DND-41 (cell line): ENCODE results near the gene EVX1.

ENCODE experiments used
- ATAC-seq: fragments of 200-7000 bp; cut with Tn5 transposase; 3 replicates; pipeline ENCODE4 v1.9.1; 2021; ENCODE audit warnings: low read depth; ENCODE audit not compliant: insufficient read depth
- DNase-seq: peaks from one replicate; pipeline ENCODE4 v3.0.0-alpha.2; 2020
- H2AFZ ChIP-seq: 2 replicates; pipeline ENCODE4 v1.6.0; 2012; ENCODE audit warnings: low read depth, low read length
- H3K27ac ChIP-seq: 2 replicates; pipeline ENCODE4 v1.5.1; 2012; ENCODE audit warnings: low read length, inconsistent platforms
- H3K27me3 ChIP-seq: fragments of 200-600 bp; sonication (generic); 2 replicates; pipeline ENCODE4 v1.6.0; 2012; ENCODE audit warnings: low read length, mild to moderate bottlenecking, inconsistent platforms; ENCODE audit not compliant: insufficient read depth, poor library complexity
- H3K36me3 ChIP-seq: 2 replicates; pipeline ENCODE4 v1.5.1; 2012; ENCODE audit warnings: low read length, inconsistent platforms; ENCODE audit not compliant: insufficient read depth
- H3K4me1 ChIP-seq: 2 replicates; pipeline ENCODE4 v1.5.1; 2012; ENCODE audit warnings: mild to moderate bottlenecking, low read length; ENCODE audit not compliant: insufficient read depth
- H3K4me2 ChIP-seq: 2 replicates; pipeline ENCODE4 v1.6.0; 2012; ENCODE audit warnings: mild to moderate bottlenecking, moderate library complexity, low read length, inconsistent platforms; ENCODE audit not compliant: insufficient read depth
- H3K4me3 ChIP-seq, 2 experiments: fragments of 200-600 bp in 1 of 2; shearing (Covaris generic) in 1 of 2; 2 replicates each; pipeline ENCODE4 v1.5.1; 2012 to 2016; ENCODE audit warnings: inconsistent platforms in 2 of 2, low read length in 2 of 2, mild to moderate bottlenecking in 2 of 2, low read depth in 1 of 2, moderate library complexity in 1 of 2
- H3K79me2 ChIP-seq: 2 replicates; pipeline ENCODE4 v1.6.0; 2012; ENCODE audit warnings: low read length, inconsistent platforms; ENCODE audit not compliant: insufficient read depth
- H3K9ac ChIP-seq: 2 replicates; pipeline ENCODE4 v1.6.0; 2012; ENCODE audit warnings: low read depth, mild to moderate bottlenecking, inconsistent platforms, low read length, moderate library complexity
- H3K9me3 ChIP-seq: 2 replicates; pipeline ENCODE4 v1.5.1; 2012; ENCODE audit warnings: low read length, moderate library complexity, mild to moderate bottlenecking, inconsistent platforms; ENCODE audit not compliant: insufficient read depth, severe bottlenecking
- H4K20me1 ChIP-seq: 2 replicates; pipeline ENCODE4 v1.6.0; 2012; ENCODE audit warnings: low read length; ENCODE audit not compliant: insufficient read depth
- EZH2 ChIP-seq: IDR thresholded peaks from 3 replicates; pipeline ENCODE4 v1.6.1; 2012; ENCODE audit warnings: borderline replicate concordance, low read depth, mild to moderate bottlenecking, moderate library complexity, low read length, inconsistent platforms; ENCODE audit not compliant: severe bottlenecking
- TF ChIP-seq, protein P1 (sequence below): IDR thresholded peaks from 2 replicates; pipeline ENCODE4 v1.5.1; 2012; ENCODE audit warnings: borderline replicate concordance, low read length, moderate library complexity, mild to moderate bottlenecking; ENCODE audit not compliant: poor library complexity, severe bottlenecking; ENCODE audit errors: extremely low read depth

Gene EVX1

DNA sequence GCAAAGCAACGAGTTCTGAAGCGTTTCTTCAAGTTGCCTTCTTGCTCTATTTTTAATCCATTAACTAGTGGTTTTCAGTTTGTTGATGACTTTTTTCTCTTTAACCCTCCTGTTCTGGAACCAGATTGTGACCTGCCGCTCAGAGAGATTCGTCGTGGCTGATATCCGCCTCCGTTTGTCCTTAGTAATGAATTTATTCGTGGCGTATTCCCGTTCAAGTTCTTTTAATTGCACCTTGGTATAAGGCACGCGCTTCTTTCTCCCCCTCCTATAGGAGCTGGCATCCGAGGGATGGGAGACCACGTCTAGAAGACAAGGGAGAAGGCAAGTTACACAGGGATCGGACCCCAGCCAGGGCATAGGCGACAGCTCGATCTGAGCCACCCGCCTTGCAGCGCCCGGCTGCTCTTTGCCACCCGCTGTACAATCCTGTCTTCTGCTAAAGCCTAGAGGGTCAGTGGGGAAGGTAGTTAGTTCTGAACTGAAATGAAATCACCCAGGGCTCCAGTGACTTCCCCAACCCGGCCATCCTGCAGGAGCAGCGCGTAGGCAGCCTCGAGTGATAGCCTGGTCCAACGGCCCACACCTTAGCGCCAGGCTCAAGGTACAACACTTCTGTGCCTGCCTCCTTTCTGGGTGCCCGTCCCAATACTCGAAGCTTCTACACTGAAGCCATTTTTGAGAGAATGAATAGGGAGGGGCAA lies 44.3 kb upstream of the EVX1 start:
- peak overlapping the region; percentile 82; the same call in 1 of the 2 replicates for H3K4me2 ChIP-seq
- DNase-seq (no peak), ATAC-seq (no peak)
- H3K36me3 ChIP-seq: no peaks in the 10 kb centered on the region
- H3K9ac ChIP-seq: no peak overlapping the region
- H3K4me1 ChIP-seq: peaks cover 34% of the 10 kb centered on the region
- no peaks in the 10 kb centered on the region for H3K9me3 ChIP-seq
- H4K20me1 ChIP-seq: no peaks in the 10 kb centered on the region
- no peaks in the 10 kb centered on the region for H3K79me2 ChIP-seq
- peaks cover 18% of the 10 kb centered on the region for H3K27me3 ChIP-seq
- TF ChIP-seq, protein P1, sequence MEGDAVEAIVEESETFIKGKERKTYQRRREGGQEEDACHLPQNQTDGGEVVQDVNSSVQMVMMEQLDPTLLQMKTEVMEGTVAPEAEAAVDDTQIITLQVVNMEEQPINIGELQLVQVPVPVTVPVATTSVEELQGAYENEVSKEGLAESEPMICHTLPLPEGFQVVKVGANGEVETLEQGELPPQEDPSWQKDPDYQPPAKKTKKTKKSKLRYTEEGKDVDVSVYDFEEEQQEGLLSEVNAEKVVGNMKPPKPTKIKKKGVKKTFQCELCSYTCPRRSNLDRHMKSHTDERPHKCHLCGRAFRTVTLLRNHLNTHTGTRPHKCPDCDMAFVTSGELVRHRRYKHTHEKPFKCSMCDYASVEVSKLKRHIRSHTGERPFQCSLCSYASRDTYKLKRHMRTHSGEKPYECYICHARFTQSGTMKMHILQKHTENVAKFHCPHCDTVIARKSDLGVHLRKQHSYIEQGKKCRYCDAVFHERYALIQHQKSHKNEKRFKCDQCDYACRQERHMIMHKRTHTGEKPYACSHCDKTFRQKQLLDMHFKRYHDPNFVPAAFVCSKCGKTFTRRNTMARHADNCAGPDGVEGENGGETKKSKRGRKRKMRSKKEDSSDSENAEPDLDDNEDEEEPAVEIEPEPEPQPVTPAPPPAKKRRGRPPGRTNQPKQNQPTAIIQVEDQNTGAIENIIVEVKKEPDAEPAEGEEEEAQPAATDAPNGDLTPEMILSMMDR: no peak
- no peak for TF ChIP-seq EZH2
- no peak overlapping the region for H2AFZ ChIP-seq
- no peak overlapping the region for H3K27ac ChIP-seq
- no peak overlapping the region for H3K4me3 ChIP-seq

DNA sequence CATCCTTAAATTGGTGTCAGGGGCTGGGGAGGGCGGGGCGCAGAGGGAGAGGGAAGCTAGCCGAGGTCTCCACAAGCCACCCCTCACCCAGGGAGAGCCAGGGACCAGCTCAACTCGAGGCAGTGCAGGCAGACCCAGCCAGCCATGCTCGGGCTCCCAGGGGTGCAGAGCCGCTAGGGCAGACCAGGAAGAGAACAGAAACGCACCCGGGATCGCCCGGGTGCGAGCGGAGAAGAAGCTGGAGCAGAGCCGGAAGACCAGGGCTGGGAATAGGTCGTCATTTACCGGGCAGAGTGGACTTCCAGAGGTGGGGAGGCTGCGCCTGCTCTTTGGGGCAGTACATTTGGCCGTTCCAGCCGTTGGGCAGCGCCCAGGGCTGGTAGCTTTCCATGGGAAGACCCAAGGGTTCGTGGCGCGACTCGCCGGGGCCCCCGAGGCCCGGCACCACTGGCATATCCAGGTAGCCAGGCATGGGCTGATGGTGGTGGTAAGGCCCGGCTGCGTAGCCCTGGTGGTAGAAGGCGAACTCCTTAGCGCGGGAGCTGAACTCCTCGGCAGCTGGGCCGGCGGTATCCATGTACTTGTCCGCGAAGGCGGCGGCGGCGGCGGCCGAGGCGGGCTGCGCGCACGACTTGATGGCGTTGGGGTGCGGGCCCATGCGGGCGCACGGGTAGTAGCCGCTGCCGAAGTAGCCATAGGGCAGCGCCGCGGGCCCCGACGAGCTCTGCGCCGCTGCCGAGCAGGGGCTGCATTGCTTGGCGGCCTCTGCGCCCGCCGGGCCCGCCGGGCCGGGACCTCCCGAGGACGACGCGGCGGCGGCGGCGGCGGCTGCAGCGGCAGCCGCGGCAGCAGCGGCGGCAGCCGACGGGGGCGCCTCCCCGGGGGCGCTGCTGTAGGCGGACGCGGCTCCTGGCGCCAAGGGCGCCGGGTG lies 43.5 kb upstream of the EVX1 start:
- ATAC-seq: peak; percentile 38
- TF ChIP-seq EZH2: no peak
- TF ChIP-seq, protein P1: no peak
- H3K9ac ChIP-seq: peak overlapping the region; percentile 57

DNA sequence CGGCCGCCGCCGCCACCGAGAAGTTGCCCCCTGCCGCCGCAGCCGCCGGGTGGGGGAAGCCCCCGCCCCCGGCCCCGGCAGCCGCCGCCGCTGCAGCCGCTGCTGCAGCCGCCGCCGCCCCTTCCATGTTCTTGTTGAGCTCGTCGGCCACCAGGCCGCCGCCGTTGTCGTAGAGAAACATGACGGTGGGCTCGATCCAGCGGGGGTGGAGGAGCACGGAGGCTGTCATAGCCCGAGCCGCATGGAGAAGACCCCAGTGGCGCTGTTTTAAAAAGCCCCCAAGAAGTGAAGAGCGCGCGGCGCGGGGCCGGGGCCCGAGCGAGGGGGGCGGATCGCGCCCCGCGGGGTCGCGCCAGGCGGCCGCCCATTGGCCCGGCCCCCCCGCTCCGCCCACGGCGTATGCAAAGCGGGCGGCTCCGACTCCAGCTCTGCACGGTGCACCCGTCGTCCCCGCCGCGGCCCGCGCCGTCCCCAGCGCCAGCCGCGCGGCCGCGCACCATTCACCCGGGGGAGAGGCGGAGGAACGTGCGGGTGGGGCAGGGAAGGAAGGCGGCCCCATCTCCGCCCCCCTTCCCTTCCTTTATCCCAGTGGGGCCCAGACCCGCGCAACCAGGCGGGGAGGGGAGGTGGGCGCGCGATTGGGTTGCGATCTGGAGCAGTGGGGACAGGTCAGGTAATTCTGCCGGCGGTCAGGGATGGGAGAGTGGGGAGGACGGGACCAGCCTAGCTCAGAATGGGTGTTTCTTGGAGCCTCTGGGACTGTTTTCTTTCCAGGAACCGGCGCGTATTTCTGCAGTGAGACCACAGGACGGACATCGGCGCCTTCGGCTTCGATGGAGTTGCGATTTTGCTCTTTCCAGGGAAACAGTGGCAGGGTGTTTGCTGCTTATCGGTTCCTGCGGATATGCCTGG lies 42.5 kb upstream of the EVX1 start, which contains the start of gene HOXA13:
Gene HOXA13, minus strand, starts transcription at position 243 of the 912 bp plus-strand sequence. Its CDS starts 14 bp downstream, at position 229.
- Histone ChIP-seq H3K4me1 (peaks cover 34% of the 10 kb centered on the region), H3K9ac (peak within 1 kb of the TSS; percentile 57), H3K36me3 (no peaks in the 10 kb centered on the region), H3K79me2 (no peaks in the 10 kb centered on the region), H2AFZ (peak within 1 kb of the TSS; percentile 88), H4K20me1 (no peaks in the 10 kb centered on the region), H3K9me3 (no peaks in the 10 kb centered on the region), H3K27me3 (peaks cover 20% of the 10 kb centered on the region), H3K27ac (no peak within 1 kb of the TSS), H3K4me3 (peak within 1 kb of the TSS; percentile 37 to 78; a peak in 3 of 4 replicates), H3K4me2 (peak within 1 kb of the TSS; percentile 82)
- no peak for TF ChIP-seq EZH2
- TF ChIP-seq, protein P1: peak; percentile 10
- ATAC-seq (peak; percentile 96), DNase-seq (peak; percentile 79)

More for the DNA sequence above, 43.5 kb upstream of the EVX1 start:
- no peaks in the 10 kb centered on the region for H3K79me2 ChIP-seq
- H4K20me1 ChIP-seq: no peaks in the 10 kb centered on the region
- peak overlapping the region; percentile 20 to 78; a peak in 3 of 4 replicates for H3K4me3 ChIP-seq
- no peaks in the 10 kb centered on the region for H3K36me3 ChIP-seq
- H3K27me3 ChIP-seq: peaks cover 20% of the 10 kb centered on the region
- DNase-seq: no peak
- peaks cover 34% of the 10 kb centered on the region for H3K4me1 ChIP-seq
- peak overlapping the region; percentile 52; the same call in 1 of the 2 replicates for H2AFZ ChIP-seq
- H3K4me2 ChIP-seq: peak overlapping the region; percentile 82
- H3K9me3 ChIP-seq: no peaks in the 10 kb centered on the region
- H3K27ac ChIP-seq: no peak overlapping the region
